HG02884 (cell line): ENCODE measurements around the gene ASIC1.

Experiments
- ATAC-seq: cut with Tn5 transposase; IDR thresholded peaks from one replicate; pipeline ENCODE4 v1.9.1; 2021; ENCODE audit warnings: mild to moderate bottlenecking, moderate library complexity; ENCODE audit not compliant: unreplicated experiment

ASIC1 gene

GRCh38 chr12:50040657-50041056 lies 16.7 kb upstream of the ASIC1 start:
- ATAC-seq = no peak

DNA sequence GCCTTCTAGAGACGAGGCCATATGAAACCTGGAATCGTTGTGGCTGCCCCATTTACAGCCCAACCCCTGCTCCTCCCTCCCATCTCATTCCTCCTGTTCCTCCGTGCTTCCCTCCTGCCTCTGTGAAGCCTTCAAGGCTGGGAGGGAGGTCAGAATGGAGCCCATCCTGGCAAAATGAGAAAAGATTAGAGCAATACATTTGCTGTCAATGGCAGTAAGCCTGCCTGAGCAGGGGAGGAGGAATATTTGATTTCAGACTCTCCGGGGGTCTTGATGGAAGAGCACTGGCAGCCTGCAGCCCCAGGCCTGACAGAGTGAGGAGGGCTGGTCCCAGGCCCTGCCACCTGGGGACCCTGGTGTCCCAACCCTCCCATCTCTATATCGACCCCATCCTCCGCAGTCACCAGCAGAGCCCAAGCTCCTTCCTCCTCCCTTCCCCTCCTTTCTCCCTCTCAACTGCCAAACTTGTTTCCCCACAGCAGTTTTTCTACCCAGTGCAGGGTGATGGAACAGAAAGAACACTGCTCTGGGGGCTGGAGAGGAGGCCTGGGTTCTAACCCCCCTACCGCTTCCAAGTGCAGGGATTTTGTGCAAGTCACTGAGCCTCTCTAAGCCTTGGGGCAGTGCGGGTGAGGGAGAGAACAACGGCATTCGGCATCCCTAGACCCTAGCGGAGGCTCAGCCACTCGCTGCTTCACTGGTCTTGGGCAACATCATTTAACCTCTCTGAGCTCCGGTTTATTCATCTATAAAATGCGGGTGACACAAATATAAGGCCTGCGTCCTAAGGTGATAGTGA lies 16.1 kb upstream of the ASIC1 start:
- no peak for ATAC-seq

- no peak for ATAC-seq
These were observed 15.4 kb upstream of the ASIC1 start for GRCh38 chr12:50041962-50042361.

DNA sequence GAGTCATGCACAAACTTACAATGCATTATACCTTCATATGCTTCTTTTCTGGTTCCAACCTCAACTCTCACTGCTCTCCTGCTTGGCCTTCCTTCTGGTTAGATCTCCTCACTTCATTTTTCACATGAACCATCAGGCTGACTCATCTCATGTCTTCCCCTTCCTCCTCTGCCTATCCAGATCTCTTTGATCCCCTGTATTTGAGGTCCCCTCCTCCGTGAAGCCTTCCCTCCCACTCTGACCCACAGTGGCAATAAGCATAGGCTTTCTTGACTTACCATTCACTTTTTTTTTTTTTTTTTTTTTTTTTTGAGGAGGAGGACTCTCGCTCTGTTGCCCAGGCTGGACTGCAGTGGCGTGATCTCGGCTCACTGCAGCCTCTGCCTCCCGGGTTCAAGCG lies 14.7 kb upstream of the ASIC1 start:
- ATAC-seq = no peak

GRCh38 chr12:50043308-50043707 lies 14.1 kb upstream of the ASIC1 start:
- ATAC-seq = no peak

DNA sequence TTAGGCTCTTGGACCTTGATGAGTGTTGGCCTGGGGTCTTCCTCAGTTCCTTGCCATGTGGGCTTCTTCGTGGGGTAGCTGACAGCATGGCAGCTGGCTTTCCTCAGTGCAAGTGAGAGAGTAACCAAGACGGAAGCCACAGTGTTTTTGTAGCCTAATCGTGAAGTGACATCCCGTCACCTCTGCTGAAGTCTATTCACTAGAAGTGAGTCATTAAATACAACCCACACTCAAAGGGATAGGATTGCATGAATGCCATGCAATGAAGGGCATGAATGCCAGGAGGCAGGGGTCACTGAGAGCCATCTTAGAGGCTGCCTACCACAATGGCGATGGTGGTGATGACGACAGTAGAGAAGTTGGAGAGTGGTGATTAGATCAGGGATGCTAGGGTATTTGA lies 13.5 kb upstream of the ASIC1 start:
- ATAC-seq = no peak

DNA sequence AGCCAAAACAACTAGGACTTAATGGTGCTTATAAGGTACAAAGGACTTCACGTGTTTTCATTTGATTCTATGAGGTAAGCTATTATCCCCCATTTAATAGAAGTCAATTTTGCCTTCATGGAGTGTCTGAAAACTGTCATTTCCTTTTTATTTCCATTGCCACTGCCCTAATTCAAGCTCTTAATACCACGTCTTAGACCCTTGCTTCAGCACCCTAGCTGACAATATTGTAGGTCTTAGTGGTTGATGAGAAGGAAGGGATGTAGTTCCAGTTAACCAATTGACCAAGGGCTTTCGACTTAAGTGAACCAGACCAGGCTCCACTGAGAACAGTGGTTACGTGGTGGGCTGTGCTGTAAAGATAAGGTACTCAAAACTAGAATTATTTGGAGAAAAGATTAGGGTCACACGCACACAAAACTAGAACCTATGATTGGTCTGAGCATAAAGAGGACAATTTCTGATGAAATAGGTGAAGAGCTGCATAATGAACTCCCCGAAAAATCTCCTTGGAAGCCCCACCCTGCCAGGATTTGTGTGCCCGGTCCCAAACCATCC lies 9.6 kb upstream of the ASIC1 start:
- no peak for ATAC-seq

DNA sequence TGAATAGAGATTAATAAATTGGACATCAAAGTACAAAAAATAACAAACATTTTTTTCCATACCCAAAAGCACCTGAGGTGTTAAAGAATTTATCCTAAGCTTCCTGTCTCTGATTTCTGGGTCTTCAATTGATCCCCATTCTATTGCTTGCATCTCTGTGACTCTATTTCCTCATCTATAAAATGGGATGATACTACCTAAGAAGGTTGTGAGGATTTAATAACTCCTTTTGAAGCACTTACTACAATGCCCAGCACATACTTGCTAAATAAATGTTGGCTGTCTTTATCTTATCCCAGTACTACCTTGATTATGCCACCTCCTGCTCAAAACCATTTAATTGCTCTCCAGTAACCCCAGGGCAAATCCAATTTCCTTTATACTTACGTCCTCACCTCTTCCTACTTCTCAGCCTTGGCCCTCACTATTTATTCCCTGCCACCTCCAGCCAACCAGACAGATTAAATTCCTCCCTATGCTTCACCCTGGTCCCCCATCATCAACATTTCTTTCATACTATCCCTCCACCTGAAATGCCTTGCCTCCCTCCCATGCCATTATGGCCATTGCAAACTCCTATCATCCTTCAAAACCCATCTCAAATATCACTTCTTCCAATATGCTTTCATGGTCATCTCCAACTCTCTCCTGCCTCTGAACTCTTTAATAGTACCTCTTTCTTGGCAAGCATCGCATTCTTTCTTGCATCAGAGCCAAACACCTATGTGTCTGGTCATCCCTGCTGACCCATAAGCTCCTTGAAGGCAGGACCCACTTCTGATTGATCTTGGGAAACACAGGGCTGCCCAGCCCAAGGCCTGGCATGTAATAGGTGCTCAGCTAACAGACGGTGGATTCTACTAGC lies 7.9 kb upstream of the ASIC1 start:
- ATAC-seq = no peak

DNA sequence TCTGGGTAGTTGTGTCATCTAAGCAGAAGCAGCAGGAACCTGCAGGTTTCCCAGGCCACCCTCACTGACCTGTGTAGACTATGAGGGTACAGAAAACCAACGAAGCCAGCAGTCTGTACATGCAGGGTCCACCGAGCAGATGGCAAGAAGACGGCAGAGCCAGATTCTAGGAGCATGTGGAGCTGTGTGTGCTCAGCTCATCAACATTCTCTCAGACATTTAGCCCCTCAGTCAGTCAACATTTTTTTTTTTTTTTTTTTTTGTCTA lies 7.3 kb upstream of the ASIC1 start:
- no peak for ATAC-seq

GRCh38 chr12:50050410-50051098 lies 6.8 kb upstream of the ASIC1 start:
- no peak for ATAC-seq

GRCh38 chr12:50051101-50051806 lies 6.1 kb upstream of the ASIC1 start:
- no peak for ATAC-seq

DNA sequence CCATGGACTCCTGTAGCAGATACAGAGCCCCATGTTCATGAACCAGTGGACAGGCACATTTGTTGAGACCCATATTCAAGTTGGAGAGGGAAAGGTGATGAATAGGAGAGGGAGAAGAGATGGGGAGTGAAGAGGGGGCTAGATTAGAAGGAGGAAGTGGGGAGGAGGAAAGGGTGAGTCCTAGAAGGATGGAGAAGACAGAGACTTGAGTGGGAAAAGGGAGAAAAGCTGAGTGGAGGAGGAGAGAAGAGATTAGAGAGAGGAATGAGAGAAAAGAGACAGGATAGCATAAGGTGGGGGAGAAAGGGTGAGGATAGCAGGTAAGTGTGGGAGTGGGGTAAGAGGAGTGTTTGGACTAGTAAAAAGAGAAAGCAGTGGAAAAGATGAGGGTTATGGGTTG lies 4.9 kb upstream of the ASIC1 start:
- ATAC-seq = no peak

- no peak for ATAC-seq
These were observed 4.4 kb upstream of the ASIC1 start for GRCh38 chr12:50052964-50053363.

DNA sequence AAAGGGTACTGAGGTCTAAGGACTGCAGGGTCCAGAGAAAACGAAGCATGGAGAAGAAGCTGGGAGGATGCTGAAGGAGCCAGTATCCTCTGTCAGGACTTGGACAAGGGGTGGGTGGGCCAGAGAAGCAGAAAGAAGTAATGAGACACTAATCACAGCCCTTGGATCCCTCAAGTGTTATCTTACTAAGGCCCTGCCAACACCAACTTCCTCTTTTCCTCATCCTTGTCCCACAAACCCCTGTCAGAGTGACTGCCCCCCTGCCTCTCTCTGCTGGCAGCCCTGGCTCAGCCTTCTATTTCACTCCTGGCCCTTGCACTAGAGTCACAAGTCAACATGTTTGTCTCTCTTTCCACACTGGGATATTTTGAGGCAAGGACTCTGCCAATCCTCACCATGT lies 3.8 kb upstream of the ASIC1 start:
- ATAC-seq = no peak

GRCh38 chr12:50055831-50056638 lies 1.4 kb upstream of the ASIC1 start:
- ATAC-seq = no peak

DNA sequence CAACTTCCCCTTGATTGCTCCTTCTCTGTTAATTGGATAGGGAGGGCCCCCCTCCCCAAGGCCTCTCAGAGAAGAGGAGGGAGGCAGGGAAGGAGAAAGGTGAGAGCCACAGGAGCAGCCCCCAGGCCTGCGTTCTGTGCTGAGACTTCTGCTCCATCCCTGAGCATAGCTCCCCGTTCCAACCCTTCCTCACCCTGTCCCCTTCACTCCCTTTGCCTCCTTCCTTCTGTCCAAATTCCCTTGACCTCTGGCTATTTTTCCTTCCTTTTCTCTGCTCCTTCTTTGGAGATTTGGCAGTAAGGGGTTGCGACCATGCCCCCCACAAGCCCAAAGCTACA lies 788 bp upstream of the ASIC1 start:
- ATAC-seq = no peak

- no peak for ATAC-seq
These were observed 687 bp downstream of the ASIC1 start for GRCh38 chr12:50057896-50058670.

GRCh38 chr12:50058743-50059312 lies 1.4 kb downstream of the ASIC1 start:
- ATAC-seq = no peak

DNA sequence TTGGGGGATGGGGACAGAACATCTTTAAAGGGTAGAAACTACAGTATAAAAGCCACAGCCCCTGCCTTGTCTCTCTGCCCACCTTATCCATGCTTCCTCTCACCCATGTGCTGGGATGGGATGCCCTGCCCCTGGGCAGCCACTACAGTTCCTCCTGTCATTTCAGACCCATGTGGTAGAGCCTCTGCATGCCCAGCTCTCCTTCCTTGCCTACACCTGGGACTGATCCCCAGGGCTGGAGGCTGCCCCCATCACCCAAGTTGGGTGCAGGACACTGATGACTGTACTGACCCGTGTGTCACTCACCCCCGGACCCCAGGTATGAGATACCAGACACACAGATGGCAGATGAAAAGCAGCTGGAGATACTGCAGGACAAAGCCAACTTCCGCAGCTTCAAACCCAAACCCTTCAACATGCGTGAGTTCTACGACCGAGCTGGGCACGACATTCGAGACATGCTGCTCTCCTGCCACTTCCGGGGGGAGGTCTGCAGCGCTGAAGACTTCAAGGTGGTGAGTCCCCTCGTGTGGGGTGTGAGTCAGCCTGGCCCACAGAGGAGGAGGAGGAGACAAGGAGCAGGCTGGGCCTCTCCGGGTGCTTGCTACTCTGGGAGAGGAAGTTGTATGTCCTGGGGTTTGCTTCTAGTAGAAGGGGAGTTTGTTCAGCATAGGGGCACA lies 2.2 kb downstream of the ASIC1 start:
- no peak for ATAC-seq
